ENCODE results near the gene FBXO10. TPM values are rescaled to one million over a fixed set of nuclear protein-coding genes. Genes with fewer than 3 reads are reported as not detected.
"Not testable (repeated sequence)": the region's sequence is repeated elsewhere in the genome, so short reads cannot be mapped to it uniquely, and the experiment has no call there.

The FBXO10 gene
- total and polyA plus RNA-seq, 10 of the 15 experiments (the other 5 are each of a cell fraction or from before 2014, with no cell fraction given) = 1.6 to 17.2 (median 9.6) TPM

DNA sequence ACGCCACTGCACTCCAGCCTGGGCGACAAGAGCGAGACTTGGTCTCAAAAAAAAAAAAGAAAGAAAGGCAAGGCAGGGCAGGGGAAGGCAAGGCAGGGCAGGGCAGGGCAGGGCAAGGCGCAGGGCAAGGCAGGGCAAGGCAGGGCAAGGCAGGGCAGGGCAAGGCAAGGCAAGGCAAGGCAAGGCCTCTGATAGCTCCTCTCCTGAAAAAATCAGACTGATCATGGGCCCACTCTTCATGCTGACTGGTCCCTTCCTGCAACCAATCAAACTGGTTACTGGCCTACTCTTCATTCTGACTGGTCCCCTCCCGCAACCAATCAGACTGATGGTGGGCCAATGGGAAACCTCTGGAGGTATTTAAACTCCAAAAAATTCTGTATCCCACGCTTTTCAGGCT, 107.6 kb downstream of the FBXO10 start (continued):
- TF ChIP-seq, protein P1, sequence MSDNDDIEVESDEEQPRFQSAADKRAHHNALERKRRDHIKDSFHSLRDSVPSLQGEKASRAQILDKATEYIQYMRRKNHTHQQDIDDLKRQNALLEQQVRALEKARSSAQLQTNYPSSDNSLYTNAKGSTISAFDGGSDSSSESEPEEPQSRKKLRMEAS (IDR thresholded peaks at IDR 0.05; ENCODE audit: low read depth, low read length) = no peak
- TF ChIP-seq CEBPB (IDR thresholded peaks at IDR 0.05; ENCODE audit: borderline replicate concordance in 1 of 2, low read depth in 2 of 2, low read length in 2 of 2) = no peak
- TF ChIP-seq SMARCA5 (IDR thresholded peaks at IDR 0.05) = no peak

DNA sequence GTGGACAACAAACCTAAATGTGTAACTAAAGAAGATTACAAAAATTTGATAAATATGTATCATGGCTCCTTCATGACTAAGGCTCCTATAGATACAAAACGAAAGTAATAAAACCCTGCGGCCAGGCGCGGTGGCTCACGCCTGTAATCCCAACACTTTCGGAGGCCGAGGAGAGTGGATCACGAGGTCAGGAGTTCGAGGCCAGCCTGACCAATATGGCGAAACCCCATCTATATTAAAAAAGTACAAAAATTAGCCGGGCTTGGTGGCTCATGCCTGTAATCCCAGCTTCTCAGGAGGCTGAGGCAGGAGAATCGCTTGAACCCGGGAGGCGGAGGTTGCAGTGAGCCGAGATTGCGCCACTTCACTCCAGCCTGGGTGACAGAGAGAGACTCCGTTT, 108.7 kb downstream of the FBXO10 start:
- DNase-seq (ENCODE audit: low read depth, low spot score); H4K20me1 ChIP-seq (ENCODE audit: control insufficient read depth, insufficient read depth); ATAC-seq; H2AFZ ChIP-seq (ENCODE audit: control insufficient read depth, low read depth, low read length); H3K4me2 ChIP-seq (ENCODE audit: control insufficient read depth, insufficient read depth); POLR2A ChIA-PET; H3K9me3 ChIP-seq (replicated peaks; ENCODE audit: control insufficient read depth, insufficient read depth, low read length); H3K36me3 ChIP-seq (ENCODE audit: control insufficient read depth in 2 of 2, insufficient read depth in 2 of 2, low read length in 1 of 2); FAIRE-seq; H3K4me1 ChIP-seq (ENCODE audit: control insufficient read depth, insufficient read depth, low read length); H3K4me3 ChIP-seq; BruUV-seq (replicated peaks); H3K9ac ChIP-seq (ENCODE audit: control insufficient read depth, insufficient read depth, low read length); H3K27me3 ChIP-seq (replicated peaks in 1 of 2; ENCODE audit: control insufficient read depth in 2 of 2, insufficient read depth in 2 of 2, low read length in 1 of 2); H3K27ac ChIP-seq (ENCODE audit: control insufficient read depth, insufficient read depth); CTCF ChIA-PET; in situ Hi-C loops (cut with MboI): not testable (repeated sequence)
- RAD21 ChIA-PET (ENCODE audit: unreplicated experiment) = interaction anchor here (0.7 kb wide), 1 partner anchor 9 kb away, joined by 4 read pairs; no protein-coding TSS in a partner anchor
- H3K79me2 ChIP-seq (ENCODE audit: control insufficient read depth, insufficient read depth, low read length) = peaks cover 25% of the 10 kb centered on the region
- intact Hi-C loops (cut with micrococcal nuclease; ENCODE audit: unreplicated experiment) = loop anchor here (5.0 to 10.0 kb wide), 2 partner anchors 435 to 597 kb away; partner anchors contain the start of genes PAX5 and SHB
- 93% methylated on average over 16 of the region's 17 CpGs for WGBS (ENCODE audit: insufficient coverage, insufficient replicate concordance, low lambda C conversion rate, missing lambda C conversion rate)
- SMC1A ChIA-PET (ENCODE audit: uncharacterized antibody, unreplicated experiment) = interaction anchor here (0.7 kb wide), 1 partner anchor 167 kb away, joined by 3 read pairs; no protein-coding TSS in a partner anchor
